ENCODE data around the gene FYCO1. TPM values are rescaled to one million over a fixed set of nuclear protein-coding genes. Genes with fewer than 3 reads are reported as not detected.
"Not testable (repeated sequence)": the region's sequence is repeated elsewhere in the genome, so short reads cannot be mapped to it uniquely, and the experiment has no call there.

The FYCO1 gene
- total RNA-seq, 1 donor from 2014 or later = 16.5 TPM

GRCh38 chr3:46001178-46001577 is 5.6 kb upstream of the FYCO1 start:
- intact Hi-C loops (cut with micrococcal nuclease) = no loop called here
- Mint-ChIP-seq H3K27me3 (peaks cover 23% of the 10 kb centered on the region), H3K27ac (no peak overlapping the region), H3K4me1 (peaks cover 15% of the 10 kb centered on the region), H3K4me3 (no peak overlapping the region), H3K36me3 (ENCODE audit: low read depth) (no peaks in the 10 kb centered on the region), H3K9me3 (peaks cover 11% of the 10 kb centered on the region)
- DNase-seq = no peak

- Mint-ChIP-seq H3K4me1 (peaks cover 31% of the 10 kb centered on the region), H3K9me3 (peaks cover 16% of the 10 kb centered on the region), H3K27ac (no peak overlapping the region), H3K36me3 (ENCODE audit: low read depth) (peaks cover 6% of the 10 kb centered on the region), H3K4me3 (no peak overlapping the region), H3K27me3 (peaks cover 23% of the 10 kb centered on the region)
- intact Hi-C loops (cut with micrococcal nuclease) = no loop called here
- DNase-seq = no peak
These were observed 2.3 kb upstream of the FYCO1 start for GRCh38 chr3:45997942-45998341.

- H3K36me3 Mint-ChIP-seq (ENCODE audit: low read depth); H3K27ac Mint-ChIP-seq; H3K4me3 Mint-ChIP-seq; intact Hi-C loops (cut with micrococcal nuclease); DNase-seq: not testable (repeated sequence)
- Mint-ChIP-seq H3K4me1 (peaks cover 36% of the 10 kb centered on the region), H3K27me3 (peaks cover 23% of the 10 kb centered on the region), H3K9me3 (peaks cover 18% of the 10 kb centered on the region)
These were observed 1.9 kb upstream of the FYCO1 start for GRCh38 chr3:45997499-45997898.

- peaks cover 14% of the 10 kb centered on the region for H3K27me3 Mint-ChIP-seq
- peak overlapping the region; percentile 89 for H3K4me3 Mint-ChIP-seq
- H3K9me3 Mint-ChIP-seq = peaks cover 8% of the 10 kb centered on the region
- H3K36me3 Mint-ChIP-seq (ENCODE audit: low read depth) = peaks cover 28% of the 10 kb centered on the region
- intact Hi-C loops (cut with micrococcal nuclease) = loop anchor here (1.0 to 2.0 kb wide), 3 partner anchors 24 to 71 kb away; partner anchors contain the start of gene CXCR6
- H3K27ac Mint-ChIP-seq = peak overlapping the region; percentile 96
- peaks cover 57% of the 10 kb centered on the region for H3K4me1 Mint-ChIP-seq
- peak; percentile 82 for DNase-seq
These were observed 997 bp downstream of the FYCO1 start for GRCh38 chr3:45994419-45995235.

- peaks cover 63% of the 10 kb centered on the region for H3K4me1 Mint-ChIP-seq
- peak overlapping the region; percentile 87 for H3K27ac Mint-ChIP-seq
- peak; percentile 81 for DNase-seq
- H3K9me3 Mint-ChIP-seq = peaks cover 6% of the 10 kb centered on the region
- peaks cover 7% of the 10 kb centered on the region for H3K27me3 Mint-ChIP-seq
- peak overlapping the region; percentile 69 for H3K4me3 Mint-ChIP-seq
- intact Hi-C loops (cut with micrococcal nuclease) = loop anchor here (1.0 to 2.0 kb wide), 5 partner anchors 12 to 77 kb away; no protein-coding TSS in a partner anchor
- H3K36me3 Mint-ChIP-seq (ENCODE audit: low read depth) = peaks cover 30% of the 10 kb centered on the region
These were observed 2.1 kb downstream of the FYCO1 start for GRCh38 chr3:45993421-45994027.

GRCh38 chr3:45992821-45993221 is 2.8 kb downstream of the FYCO1 start:
- H3K9me3 Mint-ChIP-seq = peaks cover 6% of the 10 kb centered on the region
- H3K4me3 Mint-ChIP-seq = peak overlapping the region; percentile 69
- H3K27me3 Mint-ChIP-seq = peaks cover under 1% of the 10 kb centered on the region
- peak overlapping the region; percentile 87 for H3K27ac Mint-ChIP-seq
- peaks cover 65% of the 10 kb centered on the region for H3K4me1 Mint-ChIP-seq
- no peak for DNase-seq
- peaks cover 34% of the 10 kb centered on the region for H3K36me3 Mint-ChIP-seq (ENCODE audit: low read depth)
- intact Hi-C loops (cut with micrococcal nuclease) = loop anchor here (1.0 to 2.0 kb wide), 4 partner anchors 12 to 77 kb away; no protein-coding TSS in a partner anchor

GRCh38 chr3:45992133-45992729 is 3.4 kb downstream of the FYCO1 start:
- Mint-ChIP-seq H3K4me1 (peaks cover 69% of the 10 kb centered on the region), H3K27ac (peak overlapping the region; percentile 87), H3K9me3 (peaks cover 6% of the 10 kb centered on the region), H3K4me3 (peak overlapping the region; percentile 25), H3K27me3 (no peaks in the 10 kb centered on the region), H3K36me3 (ENCODE audit: low read depth) (peaks cover 37% of the 10 kb centered on the region)
- intact Hi-C loops (cut with micrococcal nuclease) = loop anchor here (2.0 kb wide), 1 partner anchor 41 kb away; no protein-coding TSS in a partner anchor
- DNase-seq = no peak

- intact Hi-C loops (cut with micrococcal nuclease) = no loop called here
- Mint-ChIP-seq H3K4me3 (no peak overlapping the region), H3K9me3 (peaks cover 6% of the 10 kb centered on the region), H3K27me3 (no peaks in the 10 kb centered on the region), H3K27ac (peak overlapping the region; percentile 63), H3K4me1 (peaks cover 71% of the 10 kb centered on the region), H3K36me3 (ENCODE audit: low read depth) (peaks cover 43% of the 10 kb centered on the region)
- no peak for DNase-seq
These were observed 4.3 kb downstream of the FYCO1 start for GRCh38 chr3:45991341-45991740.

GRCh38 chr3:45990181-45990580 is 5.4 kb downstream of the FYCO1 start:
- Mint-ChIP-seq H3K4me1 (peaks cover 73% of the 10 kb centered on the region), H3K27ac (peak overlapping the region; percentile 9), H3K4me3 (no peak overlapping the region), H3K27me3 (no peaks in the 10 kb centered on the region), H3K36me3 (ENCODE audit: low read depth) (peaks cover 51% of the 10 kb centered on the region), H3K9me3 (peaks cover 6% of the 10 kb centered on the region)
- DNase-seq = no peak
- intact Hi-C loops (cut with micrococcal nuclease) = no loop called here

GRCh38 chr3:45988804-45989203 is 6.8 kb downstream of the FYCO1 start:
- Mint-ChIP-seq H3K4me3 (no peak overlapping the region), H3K27ac (peak overlapping the region; percentile 72), H3K9me3 (peaks cover 6% of the 10 kb centered on the region), H3K36me3 (ENCODE audit: low read depth) (peaks cover 61% of the 10 kb centered on the region), H3K4me1 (peaks cover 72% of the 10 kb centered on the region), H3K27me3 (no peaks in the 10 kb centered on the region)
- DNase-seq = no peak
- intact Hi-C loops (cut with micrococcal nuclease) = no loop called here

GRCh38 chr3:45988362-45988761 is 7.3 kb downstream of the FYCO1 start:
- intact Hi-C loops (cut with micrococcal nuclease) = no loop called here
- Mint-ChIP-seq H3K4me1 (peaks cover 70% of the 10 kb centered on the region), H3K27ac (peak overlapping the region; percentile 64), H3K9me3 (peaks cover 6% of the 10 kb centered on the region), H3K4me3 (no peak overlapping the region), H3K27me3 (no peaks in the 10 kb centered on the region), H3K36me3 (ENCODE audit: low read depth) (peaks cover 64% of the 10 kb centered on the region)
- DNase-seq = no peak

- Mint-ChIP-seq H3K27ac (peak overlapping the region; percentile 64), H3K27me3 (no peaks in the 10 kb centered on the region), H3K4me3 (no peak overlapping the region), H3K36me3 (ENCODE audit: low read depth) (peaks cover 65% of the 10 kb centered on the region), H3K4me1 (peaks cover 68% of the 10 kb centered on the region), H3K9me3 (no peaks in the 10 kb centered on the region)
- intact Hi-C loops (cut with micrococcal nuclease) = no loop called here
- DNase-seq = no peak
These were observed 8.0 kb downstream of the FYCO1 start for GRCh38 chr3:45987368-45988291.

- Mint-ChIP-seq H3K27me3 (no peaks in the 10 kb centered on the region), H3K4me3 (no peak overlapping the region), H3K9me3 (no peaks in the 10 kb centered on the region), H3K4me1 (peaks cover 63% of the 10 kb centered on the region), H3K27ac (peak overlapping the region; percentile 18), H3K36me3 (ENCODE audit: low read depth) (peaks cover 67% of the 10 kb centered on the region)
- DNase-seq = no peak
- intact Hi-C loops (cut with micrococcal nuclease) = no loop called here
These were observed 9.2 kb downstream of the FYCO1 start for GRCh38 chr3:45986303-45986982.

Measured in activated CD4-positive, alpha-beta T cell treated with anti-CD3 and anti-CD28 coated beads, Interleukin-2, amount 10 ng/mL, durations not matched to agents 24 days and 14 days (primary cell).